A549 (cell line): ENCODE data around the gene IDS. TPM values are rescaled to one million over a fixed set of nuclear protein-coding genes. Genes with fewer than 3 reads are reported as not detected.
A peak's percentile ranks its signal among the peaks of the same experiment; 100 is the strongest.
"Not testable (repeated sequence)": the region's sequence is repeated elsewhere in the genome, so short reads cannot be mapped to it uniquely, and the experiment has no call there.

Source experiments
- ATAC-seq, 2 experiments: fragments of 200-7000 bp in 1 of 2; fragments of >200 bp in 1 of 2; cut with Nextera tagmentation in 1 of 2; cut with Tn5 transposase in 1 of 2; 3 replicates each; pipeline versions ENCODE4 v1.8.0 to v1.9.1; 2018 to 2020; ENCODE audit warnings: mild to moderate bottlenecking in 1 of 2, moderate library complexity in 1 of 2
- CTCF ChIA-PET: fragments of 300-600 bp; sonication (Branson Sonifier 250); formaldehyde crosslinking; extraction: SDS; loops from one replicate; lab custom pipeline; 2021; ENCODE audit warnings: antibody characterized with exemption, inconsistent platforms; lab: Yijun Ruan, JAX
- POLR2A ChIA-PET: fragments of 350-600 bp; formaldehyde crosslinking; extraction: SDS; loops from one replicate; lab custom pipeline; 2021; ENCODE audit warnings: antibody characterized with exemption, inconsistent platforms; lab: Yijun Ruan, JAX
- DNase-seq, 2 experiments: peaks; one replicate each; pipeline versions ENCODE4 v3.0.0 to v3.0.0-alpha.2; 2011 to 2016; ENCODE audit warnings: low read depth in 1 of 2, low spot score in 1 of 2
- FAIRE-seq: peaks from 2 replicates; lab custom pipeline; 2011; peaks lifted over from hg19 to GRCh38; lab: Jason Lieb, UNC
- H3K27ac ChIP-seq, 2 experiments: fragments of >200 bp; sonication (Bioruptor Twin); formaldehyde crosslinking; 3 replicates each; pipeline ENCODE4 v1.5.1; 2016 to 2017
- H3K4me1 ChIP-seq: fragments of >200 bp; sonication (Bioruptor Twin); formaldehyde crosslinking; 3 replicates; pipeline ENCODE4 v1.6.1; 2016
- H3K4me2 ChIP-seq: fragments of >200 bp; sonication (Bioruptor Twin); formaldehyde crosslinking; 3 replicates; pipeline ENCODE4 v1.6.1; 2016
- H3K4me3 ChIP-seq: fragments of >200 bp; sonication (Bioruptor Twin); formaldehyde crosslinking; 3 replicates; pipeline ENCODE4 v1.5.1; 2016
- H3K9me3 ChIP-seq: fragments of >200 bp; sonication (Bioruptor Twin); formaldehyde crosslinking; 3 replicates; pipeline ENCODE4 v1.6.1; 2016
- HOXB13 ChIP-seq: fragments of 250-450 bp; sonication (Bioruptor Pico); IDR thresholded peaks from 2 replicates; pipeline ENCODE4 v1.5.0; 2020; ENCODE audit warnings: low read depth, mild to moderate bottlenecking, moderate library complexity
- JUN ChIP-seq, 2 experiments: fragments of >200 bp; sonication (Bioruptor Twin); formaldehyde crosslinking; IDR thresholded peaks; 2 replicates in 1 of 2; 3 replicates in 1 of 2; pipeline ENCODE4 v1.6.1; 2016 to 2017
- KDM1A ChIP-seq: fragments of 200-600 bp; sonication (generic); IDR thresholded peaks from 2 replicates; pipeline ENCODE4 v1.6.1; 2016; ENCODE audit warnings: low read depth, mild to moderate bottlenecking
- MAFK ChIP-seq: fragments of 450-650 bp; IDR thresholded peaks from 2 replicates; pipeline ENCODE4 v1.6.1; 2014; ENCODE audit not compliant: partially characterized antibody
- MAZ ChIP-seq: fragments of 150-350 bp; IDR thresholded peaks from 2 replicates; pipeline ENCODE4 v1.6.1; 2014; ENCODE audit warnings: antibody characterized with exemption, low read depth, low read length, borderline replicate concordance
- NR3C1 ChIP-seq: fragments of >200 bp; sonication (Bioruptor Twin); formaldehyde crosslinking; IDR thresholded peaks from 3 replicates; pipeline ENCODE4 v1.6.1; 2017
- POLR2A ChIP-seq: IDR thresholded peaks from 2 replicates; pipeline ENCODE4 v1.6.1; 2012; ENCODE audit warnings: mild to moderate bottlenecking, low read length
- POLR2AphosphoS2 ChIP-seq: conservative IDR thresholded peaks from 2 replicates; pipeline ENCODE4 v1.6.1; 2012; ENCODE audit warnings: low read length, improper control_type of control experiment, inconsistent platforms
- RAD21 ChIP-seq, 2 experiments: fragments of >200 bp in 1 of 2; sonication (Bioruptor Twin) in 1 of 2; formaldehyde crosslinking in 1 of 2; IDR thresholded peaks in 1 of 2; conservative IDR thresholded peaks in 1 of 2; 2 replicates in 1 of 2; 3 replicates in 1 of 2; pipeline ENCODE4 v1.6.1; 2012 to 2018; ENCODE audit warnings: inconsistent platforms in 1 of 2
- ZSCAN20 ChIP-seq: fragments of 250-450 bp; sonication (Bioruptor Pico); IDR thresholded peaks from 2 replicates; pipeline ENCODE4 v1.8.0; 2022; ENCODE audit warnings: mild to moderate bottlenecking, moderate library complexity
- WGBS: methylation state at CpG from one replicate; pipeline ENCODE4 v1.1.6; 2017; ENCODE audit errors: missing lambda C conversion rate; 5-methylcytosine and 5-hydroxymethylcytosine counted together
- polyA plus RNA-seq, 4 experiments: library from polyadenylated mRNA; depleted of rRNA in 3 of 4; stranded (reverse); fragments of >200 nt; fragmentation: RNase III in 1 of 4; extraction: RNeasy Plus Mini Kit Qiagen cat#74134 plus additional on column Dnase treatment in 1 of 4; gene quantifications; 2 replicates in 3 of 4; 3 replicates in 1 of 4; pipeline ENCODE4 v1.2.3, GENCODE V29; 2011 to 2017

Gene IDS
- polyA plus RNA-seq, 2 of the 4 experiments (the other 2 are of a cell fraction) = 40.6 to 120 TPM

DNA sequence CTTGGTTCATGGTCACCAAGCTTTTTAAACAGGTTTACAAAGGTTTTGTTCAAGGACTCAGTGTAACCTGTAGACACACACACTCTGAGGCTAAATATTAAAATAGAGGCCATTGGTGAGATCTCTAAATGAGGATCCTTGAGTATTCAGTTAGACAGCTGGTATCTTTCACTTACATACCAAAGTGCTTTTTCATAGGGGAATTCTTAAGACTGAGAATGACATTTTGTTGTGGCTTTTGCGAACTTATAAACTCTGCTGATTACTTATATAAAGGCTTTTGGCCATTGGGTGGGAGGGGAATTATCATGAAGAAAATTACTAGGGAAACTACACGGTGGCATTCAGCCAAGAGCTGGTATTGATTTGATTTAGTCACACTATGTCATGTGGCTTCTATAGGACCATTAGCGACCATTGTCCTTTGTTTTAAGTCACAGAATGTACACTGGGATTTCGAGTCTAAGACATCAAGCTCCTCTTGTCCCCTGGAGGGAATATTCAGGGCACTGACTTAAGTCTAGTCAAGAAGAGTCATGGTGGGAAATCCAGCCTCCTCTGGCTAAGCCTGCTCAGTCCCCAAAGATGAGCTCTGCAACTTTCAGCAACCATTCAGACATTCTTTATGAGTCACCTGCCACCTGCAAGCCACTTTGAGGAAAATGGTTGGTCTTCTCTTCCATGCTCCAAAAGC is 46.3 kb upstream of the IDS start:
- POLR2A ChIA-PET, ATAC-seq, H3K4me1 ChIP-seq, CTCF ChIA-PET, H3K9me3 ChIP-seq, H3K27ac ChIP-seq, H3K4me3 ChIP-seq, H3K4me2 ChIP-seq, FAIRE-seq, DNase-seq: not testable (repeated sequence)
- WGBS = no CpG with 5 or more reads among the region's 4 CpGs

DNA sequence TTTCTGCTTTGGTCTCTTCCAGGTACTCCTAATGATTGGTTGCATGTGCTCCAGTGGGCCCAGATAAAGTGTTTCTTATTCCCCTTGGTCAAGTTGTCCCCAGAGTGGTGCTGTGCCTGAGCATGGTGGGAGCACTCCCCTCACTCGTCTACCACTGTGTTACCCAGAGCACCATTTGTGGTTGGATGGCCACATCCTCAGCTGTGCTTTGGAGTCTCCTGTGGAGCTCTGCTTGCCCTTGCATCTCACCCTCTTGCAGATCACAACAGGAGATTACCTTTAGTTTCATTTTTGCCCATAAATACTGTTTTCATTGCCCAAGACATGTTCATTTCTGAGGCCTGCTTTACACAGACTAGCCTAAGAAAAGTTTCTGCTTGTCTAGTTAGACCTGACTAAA is 45.3 kb upstream of the IDS start:
- CTCF ChIA-PET, ATAC-seq, H3K4me3 ChIP-seq, H3K9me3 ChIP-seq, FAIRE-seq, H3K4me1 ChIP-seq, H3K27ac ChIP-seq, DNase-seq, POLR2A ChIA-PET, H3K4me2 ChIP-seq: not testable (repeated sequence)
- 100% methylated on average over 1 of the region's 1 CpG for WGBS

DNA sequence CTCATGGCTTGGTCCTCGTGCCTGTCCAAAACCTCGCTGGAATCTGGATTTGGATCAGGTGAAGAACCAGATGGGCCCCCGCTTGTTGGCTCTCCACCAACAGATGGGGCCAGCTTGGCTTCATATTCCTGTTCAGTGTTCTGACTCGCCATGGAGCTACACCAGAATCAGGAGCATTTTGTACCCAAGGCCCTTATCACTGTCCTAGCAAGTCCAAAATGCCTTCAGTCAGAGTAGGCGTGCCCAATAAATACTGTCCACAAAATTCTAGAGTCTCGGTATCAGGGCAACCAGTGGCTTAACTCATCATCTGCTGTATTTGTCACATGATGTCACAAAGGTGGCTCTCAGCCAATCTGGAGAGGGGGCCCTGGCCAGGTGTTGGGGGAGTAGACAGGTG is 44.6 kb upstream of the IDS start, which contains the start of gene HSFX3:
HSFX3 (minus strand) TSS at position 224 of the 400 bp plus-strand sequence; CDS start at position 152, 72 bp downstream.
- CTCF ChIA-PET, H3K9me3 ChIP-seq, DNase-seq, H3K27ac ChIP-seq, H3K4me3 ChIP-seq, H3K4me2 ChIP-seq, FAIRE-seq, POLR2A ChIA-PET, ATAC-seq, H3K4me1 ChIP-seq: not testable (repeated sequence)
- no CpG with 5 or more reads among the region's 6 CpGs for WGBS

DNA sequence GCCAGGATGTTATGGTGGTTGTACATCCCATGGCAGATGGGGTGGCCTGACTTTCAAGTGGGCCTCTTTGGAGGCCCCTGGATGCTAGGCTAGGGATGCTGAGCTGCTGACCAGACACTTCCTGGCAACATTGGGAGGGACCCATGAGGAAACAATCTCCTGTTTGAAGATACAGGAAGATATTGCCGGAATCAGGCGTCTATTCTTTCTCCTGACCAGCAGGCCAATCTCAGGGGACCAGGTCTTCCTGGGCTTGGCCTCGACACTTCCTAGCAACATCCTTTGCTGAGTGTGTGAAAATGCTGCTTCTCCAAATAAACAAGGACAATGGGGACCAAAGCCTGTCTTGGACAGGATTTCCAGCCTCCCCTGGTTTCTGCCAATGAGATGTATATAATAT is 42.7 kb upstream of the IDS start:
- POLR2A ChIA-PET, CTCF ChIA-PET, ATAC-seq: not testable (repeated sequence)

DNA sequence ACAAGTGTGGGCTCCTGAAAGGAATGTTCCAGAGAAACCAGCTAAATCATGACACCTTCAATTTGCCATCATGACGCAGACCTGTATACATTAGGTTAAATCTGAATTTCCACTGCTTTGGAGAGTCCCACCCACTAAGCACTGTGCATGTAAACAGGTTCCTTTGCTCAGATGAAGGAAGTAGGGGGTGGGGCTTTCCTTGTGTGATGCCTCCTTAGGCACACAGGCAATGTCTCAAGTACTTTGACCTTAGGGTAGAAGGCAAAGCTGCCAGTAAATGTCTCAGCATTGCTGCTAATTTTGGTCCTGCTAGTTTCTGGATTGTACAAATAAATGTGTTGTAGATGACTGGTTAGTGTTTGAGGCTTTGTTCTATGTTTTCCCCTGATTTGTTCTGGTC is 41.9 kb upstream of the IDS start:
- H3K4me1 ChIP-seq, H3K27ac ChIP-seq, FAIRE-seq, ATAC-seq, H3K4me3 ChIP-seq, POLR2A ChIA-PET, DNase-seq, CTCF ChIA-PET, H3K9me3 ChIP-seq, H3K4me2 ChIP-seq: not testable (repeated sequence)
- 100% methylated on average over 1 of the region's 1 CpG for WGBS

More for the DNA sequence above, 42.7 kb upstream of the IDS start:
- not testable (repeated sequence) for H3K27ac ChIP-seq, H3K4me2 ChIP-seq, H3K4me1 ChIP-seq, H3K4me3 ChIP-seq, DNase-seq, H3K9me3 ChIP-seq
- WGBS = no CpG with 5 or more reads among the region's 3 CpGs
- peak; percentile 88 for FAIRE-seq

DNA sequence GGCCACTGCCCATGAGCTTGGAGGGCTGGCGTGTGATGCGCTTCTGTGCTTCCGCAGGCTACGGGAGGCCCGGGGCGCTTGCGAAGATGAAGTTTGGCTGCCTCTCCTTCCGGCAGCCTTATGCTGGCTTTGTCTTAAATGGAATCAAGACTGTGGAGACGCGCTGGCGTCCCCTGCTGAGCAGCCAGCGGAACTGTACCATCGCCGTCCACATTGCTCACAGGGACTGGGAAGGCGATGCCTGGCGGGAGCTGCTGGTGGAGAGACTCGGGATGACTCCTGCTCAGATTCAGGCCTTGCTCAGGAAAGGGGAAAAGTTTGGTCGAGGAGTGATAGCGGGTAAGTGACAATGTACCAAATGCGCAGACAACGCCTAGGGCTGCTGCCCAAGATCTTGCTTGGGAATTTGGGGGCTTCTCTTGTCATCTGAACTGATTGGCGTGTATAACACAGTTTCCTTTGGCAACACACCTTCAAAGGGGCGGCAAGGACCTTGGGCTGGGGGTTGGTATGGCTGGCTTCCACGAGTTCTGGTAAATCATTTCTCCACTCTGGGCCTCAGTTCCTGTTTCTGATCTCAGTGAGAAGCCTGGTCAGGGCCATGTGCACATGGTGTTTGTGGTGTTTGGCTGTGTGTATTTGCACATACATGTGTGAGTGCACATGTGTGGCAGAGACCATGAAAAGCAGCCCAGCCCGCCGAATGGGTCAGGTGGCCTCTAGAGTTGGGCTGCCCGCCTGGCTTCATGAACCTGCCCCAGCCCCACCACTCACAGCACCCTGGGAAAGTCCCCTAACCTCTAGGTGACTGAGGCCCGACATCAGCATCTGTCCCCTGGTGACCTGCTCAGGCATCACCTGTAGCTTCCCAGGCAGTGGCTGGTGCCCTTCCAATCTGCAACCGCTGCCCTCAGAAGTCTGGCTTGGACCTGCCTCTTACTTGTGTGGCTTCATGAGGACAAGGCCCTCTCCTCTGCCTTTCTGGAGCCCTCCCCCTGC is 40.7 kb upstream of the IDS start:
- H3K4me2 ChIP-seq, CTCF ChIA-PET, H3K9me3 ChIP-seq, POLR2A ChIA-PET, H3K4me3 ChIP-seq, H3K27ac ChIP-seq, FAIRE-seq, H3K4me1 ChIP-seq: not testable (repeated sequence)
- ATAC-seq (peak in 1 of 2 experiments; percentile 54; a peak in 3 of 6 replicates), DNase-seq (peak in 1 of 2 experiments; percentile 60)
- WGBS = 76% methylated on average over 16 of the region's 29 CpGs
- TF ChIP-seq RAD21 (conservative IDR thresholded peaks at IDR 0.05 in 1 of 2, IDR thresholded peaks at IDR 0.05 in 1 of 2) = peak in 1 of 2 experiments; percentile 21; a peak in 1 of 5 replicates

DNA sequence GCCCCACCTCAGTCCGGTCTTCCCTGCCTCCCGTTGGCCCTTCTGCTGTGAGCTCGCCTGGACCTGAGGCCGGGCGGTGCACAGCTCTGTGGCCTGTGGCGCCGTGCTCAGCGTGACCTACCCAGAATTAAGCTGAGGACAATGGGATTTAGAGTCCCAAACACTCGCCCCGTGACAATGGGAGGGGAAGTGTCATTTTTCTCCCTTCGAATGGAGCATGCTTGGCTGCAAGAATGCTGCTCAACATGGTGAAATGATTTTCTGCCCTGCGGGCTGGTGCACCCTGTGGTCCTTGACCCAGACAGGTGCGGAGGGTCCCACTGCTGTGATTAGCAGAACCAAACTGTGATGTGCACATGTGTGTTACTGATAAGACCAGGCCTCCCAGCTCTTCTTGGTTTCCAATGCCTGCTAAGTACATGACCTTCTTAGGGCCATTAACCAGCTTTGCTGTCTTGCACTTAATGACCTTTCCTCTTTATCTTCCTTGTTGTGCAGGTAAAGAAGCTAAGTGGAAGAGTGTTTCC is 36.5 kb upstream of the IDS start:
- TF ChIP-seq POLR2AphosphoS2 = no peak
- TF ChIP-seq ZSCAN20 (CRISPR knock-in tag) = no peak
- TF ChIP-seq JUN (IDR thresholded peaks at IDR 0.05) = no peak
- TF ChIP-seq POLR2A = no peak
- TF ChIP-seq NR3C1 = no peak
- no peak for TF ChIP-seq KDM1A
- no peak for TF ChIP-seq MAZ
- no peak for TF ChIP-seq HOXB13 (CRISPR knock-in tag)
- TF ChIP-seq MAFK = no peak
- Histone ChIP-seq H3K4me1 (0 out of 3 replicates have a peak, but pooled peaks cover 6% of the 10 kb centered on the region), H3K4me3 (peak overlapping the region; percentile 94), H3K27ac (peak overlapping the region; percentile 82 to 91), H3K9me3 (no peaks in the 10 kb centered on the region), H3K4me2 (peak overlapping the region; percentile 89)
- ATAC-seq (no peak), FAIRE-seq (no peak), DNase-seq (no peak)
- WGBS = 22% methylated on average over 11 of the region's 13 CpGs
- CTCF ChIA-PET = interaction anchor here (0.6 to 2.0 kb wide), 3 partner anchors 14 to 54 kb away, joined by 3 to 4 read pairs (median 3); no protein-coding TSS in a partner anchor
- POLR2A ChIA-PET = interaction anchor here (3.0 to 3.2 kb wide), 2 partner anchors 37 to 398 kb away, joined by 24 to 35 read pairs; partner anchors contain the start of genes EOLA2 and IDS
